ENCODE results near the gene PFKFB4.

Gene PFKFB4

GRCh38 chr3:48593337-48593736 lies 36.7 kb upstream of the PFKFB4 start:
- H3K4me3 ChIP-seq (ENCODE audit: low read depth, low read length, poor library complexity, severe bottlenecking) = no peak overlapping the region

GRCh38 chr3:48592519-48593087 lies 36.0 kb upstream of the PFKFB4 start:
- H3F3A ChIP-seq (ENCODE audit: insufficient read depth, low read length) = no peaks in the 10 kb centered on the region
- H4K20me1 ChIP-seq (ENCODE audit: insufficient read depth, low read length) = no peaks in the 10 kb centered on the region
- no peak overlapping the region for H2AFZ ChIP-seq (ENCODE audit: low read length)
- no peaks in the 10 kb centered on the region for H3K79me2 ChIP-seq (ENCODE audit: insufficient read depth, low read length)
- H3K9ac ChIP-seq (ENCODE audit: low read length) = no peak overlapping the region
- TF ChIP-seq EZH2 (IDR thresholded peaks at IDR 0.05; ENCODE audit: borderline replicate concordance, low read length) (no peak), CTCF (IDR thresholded peaks at IDR 0.05; ENCODE audit: low read length) (no peak)
- no peak overlapping the region for H3K27ac ChIP-seq (ENCODE audit: low read depth, low read length, poor library complexity, severe bottlenecking)
- no peak overlapping the region for H3K4me2 ChIP-seq (ENCODE audit: low read length)
- no peaks in the 10 kb centered on the region for H3K9me3 ChIP-seq (ENCODE audit: low read length)
- H3K4me3 ChIP-seq (ENCODE audit: low read depth, low read length, poor library complexity, severe bottlenecking) = no peak overlapping the region
- peaks cover 22% of the 10 kb centered on the region for H3K27me3 ChIP-seq (ENCODE audit: insufficient read depth, low read length)
- H3K36me3 ChIP-seq (ENCODE audit: insufficient read depth, low read length) = peaks cover 5% of the 10 kb centered on the region; the same call in 1 of the 2 replicates
- no peaks in the 10 kb centered on the region for H3K9me2 ChIP-seq (ENCODE audit: low read depth, low read length)
- no peaks in the 10 kb centered on the region for H3K4me1 ChIP-seq (ENCODE audit: insufficient read depth, low read length, severe bottlenecking)

More at GRCh38 chr3:48593337-48593736, 36.7 kb upstream of the PFKFB4 start:
- Histone ChIP-seq H3K4me2 (ENCODE audit: low read length) (no peak overlapping the region), H3K27me3 (ENCODE audit: insufficient read depth, low read length) (peaks cover 22% of the 10 kb centered on the region), H3K79me2 (ENCODE audit: insufficient read depth, low read length) (no peaks in the 10 kb centered on the region), H3K4me1 (ENCODE audit: insufficient read depth, low read length, severe bottlenecking) (no peaks in the 10 kb centered on the region), H3K9me2 (ENCODE audit: low read depth, low read length) (no peaks in the 10 kb centered on the region), H3K9me3 (ENCODE audit: low read length) (no peaks in the 10 kb centered on the region), H3K9ac (ENCODE audit: low read length) (no peak overlapping the region), H3K27ac (ENCODE audit: low read depth, low read length, poor library complexity, severe bottlenecking) (no peak overlapping the region), H3F3A (ENCODE audit: insufficient read depth, low read length) (no peaks in the 10 kb centered on the region), H3K36me3 (ENCODE audit: insufficient read depth, low read length) (peaks cover 11% of the 10 kb centered on the region; the same call in 1 of the 2 replicates), H4K20me1 (ENCODE audit: insufficient read depth, low read length) (no peaks in the 10 kb centered on the region), H2AFZ (ENCODE audit: low read length) (no peak overlapping the region)
- TF ChIP-seq EZH2 (IDR thresholded peaks at IDR 0.05; ENCODE audit: borderline replicate concordance, low read length) (no peak), CTCF (IDR thresholded peaks at IDR 0.05; ENCODE audit: low read length) (no peak)

GRCh38 chr3:48591886-48592518 lies 35.4 kb upstream of the PFKFB4 start:
- Histone ChIP-seq H3K79me2 (ENCODE audit: insufficient read depth, low read length) (no peaks in the 10 kb centered on the region), H2AFZ (ENCODE audit: low read length) (no peak overlapping the region)

More at GRCh38 chr3:48591886-48592518, 35.4 kb upstream of the PFKFB4 start:
- Histone ChIP-seq H3K4me1 (ENCODE audit: insufficient read depth, low read length, severe bottlenecking) (no peaks in the 10 kb centered on the region), H3K27ac (ENCODE audit: low read depth, low read length, poor library complexity, severe bottlenecking) (no peak overlapping the region), H3F3A (ENCODE audit: insufficient read depth, low read length) (no peaks in the 10 kb centered on the region), H4K20me1 (ENCODE audit: insufficient read depth, low read length) (no peaks in the 10 kb centered on the region), H3K4me2 (ENCODE audit: low read length) (no peak overlapping the region), H3K27me3 (ENCODE audit: insufficient read depth, low read length) (peaks cover 22% of the 10 kb centered on the region), H3K9ac (ENCODE audit: low read length) (no peak overlapping the region), H3K36me3 (ENCODE audit: insufficient read depth, low read length) (no peaks in the 10 kb centered on the region), H3K4me3 (ENCODE audit: low read depth, low read length, poor library complexity, severe bottlenecking) (no peak overlapping the region), H3K9me2 (ENCODE audit: low read depth, low read length) (no peaks in the 10 kb centered on the region), H3K9me3 (ENCODE audit: low read length) (no peaks in the 10 kb centered on the region)
- TF ChIP-seq CTCF (IDR thresholded peaks at IDR 0.05; ENCODE audit: low read length) = no peak
- TF ChIP-seq EZH2 (IDR thresholded peaks at IDR 0.05; ENCODE audit: borderline replicate concordance, low read length) = no peak

All from OCI-LY1 (cell line).